IPS-15b (cell line): ENCODE data around the gene TTC6.

Source experiments
- H3K27me3 ChIP-seq: one replicate; pipeline ENCODE4 v1.6.1; 2013; ENCODE audit warnings: low read length; ENCODE audit not compliant: control insufficient read depth, insufficient read depth
- H3K36me3 ChIP-seq: one replicate; pipeline ENCODE4 v1.6.1; 2013; ENCODE audit warnings: low read length; ENCODE audit not compliant: control insufficient read depth, insufficient read depth
- H3K4me1 ChIP-seq: one replicate; pipeline ENCODE4 v1.6.1; 2013; ENCODE audit warnings: mild to moderate bottlenecking, low read length; ENCODE audit not compliant: control insufficient read depth, insufficient read depth
- H3K4me3 ChIP-seq: one replicate; pipeline ENCODE4 v1.5.1; 2013; ENCODE audit warnings: low read depth, low read length
- H3K9ac ChIP-seq: one replicate; pipeline ENCODE4 v1.6.1; 2013; ENCODE audit warnings: low read depth, mild to moderate bottlenecking, low read length
- H3K9me3 ChIP-seq: one replicate; pipeline ENCODE4 v1.6.1; 2013; ENCODE audit warnings: mild to moderate bottlenecking, low read length; ENCODE audit not compliant: control insufficient read depth, insufficient read depth

TTC6 gene

GRCh38 chr14:37587131-37587803 is 8.2 kb upstream of the TTC6 start:
- H3K4me3 ChIP-seq: no peak overlapping the region
- no peak overlapping the region for H3K9ac ChIP-seq
- H3K9me3 ChIP-seq: no peaks in the 10 kb centered on the region
- no peaks in the 10 kb centered on the region for H3K36me3 ChIP-seq
- peaks cover 14% of the 10 kb centered on the region for H3K4me1 ChIP-seq
- H3K27me3 ChIP-seq: peaks cover 92% of the 10 kb centered on the region

DNA sequence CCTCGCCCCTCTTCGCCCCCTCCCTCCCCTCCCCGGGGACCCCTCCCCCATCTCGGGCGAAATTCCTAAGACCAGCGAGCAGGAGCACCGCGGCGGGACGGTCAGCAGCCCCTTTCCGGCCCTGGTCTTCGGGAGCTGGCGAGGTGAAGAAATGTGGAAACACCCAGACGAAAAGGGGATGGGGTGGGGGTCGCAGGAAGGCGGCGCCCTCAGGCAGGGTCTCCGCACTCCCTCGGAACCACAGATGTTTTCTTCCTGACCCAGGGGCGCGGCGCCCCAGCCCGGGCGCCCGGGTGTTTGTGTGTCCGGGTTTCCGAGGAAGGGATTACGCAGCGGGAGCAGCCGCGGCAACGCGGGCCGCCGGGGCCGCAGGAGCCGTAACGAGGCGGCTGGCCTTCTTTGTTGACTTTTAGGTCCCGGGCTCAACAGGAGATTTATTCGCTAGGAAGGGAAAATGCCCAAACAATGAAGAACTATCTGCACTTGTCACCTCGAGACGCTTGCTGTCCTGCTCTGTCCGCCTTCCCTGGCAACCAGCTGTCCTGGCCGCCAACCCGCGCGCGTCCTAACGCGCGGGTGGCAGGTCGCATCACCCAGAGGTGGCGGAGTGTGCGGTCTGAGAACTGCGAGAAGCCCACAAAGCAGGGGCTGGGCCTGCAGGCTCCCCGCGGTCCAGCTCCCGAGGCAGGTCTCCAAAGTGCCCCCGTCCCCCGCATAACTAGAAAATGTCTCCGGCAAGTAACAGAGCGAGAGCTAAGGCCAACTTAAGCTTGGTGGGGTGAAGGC is 7.4 kb upstream of the TTC6 start:
- no peaks in the 10 kb centered on the region for H3K9me3 ChIP-seq
- H3K4me3 ChIP-seq: peak overlapping the region; percentile 46
- peaks cover 14% of the 10 kb centered on the region for H3K4me1 ChIP-seq
- H3K36me3 ChIP-seq: no peaks in the 10 kb centered on the region
- H3K27me3 ChIP-seq: peaks cover 92% of the 10 kb centered on the region
- no peak overlapping the region for H3K9ac ChIP-seq

DNA sequence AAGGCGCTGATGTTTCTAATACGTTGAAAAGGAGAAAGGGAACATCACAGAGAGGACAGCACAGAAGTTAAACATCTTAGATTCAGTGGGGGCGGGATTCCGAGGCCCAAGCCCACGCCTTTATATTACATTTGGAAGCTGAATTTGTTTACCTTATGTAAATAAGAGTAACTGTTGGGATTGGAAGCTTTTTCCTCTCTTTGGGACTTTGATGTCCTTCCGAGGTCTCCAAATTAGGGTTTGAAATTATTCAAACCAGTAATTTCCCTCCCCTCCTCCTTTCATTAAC is 6.8 kb upstream of the TTC6 start:
- H3K36me3 ChIP-seq: no peaks in the 10 kb centered on the region
- H3K4me1 ChIP-seq: peaks cover 14% of the 10 kb centered on the region
- H3K9me3 ChIP-seq: no peaks in the 10 kb centered on the region
- peak overlapping the region; percentile 46 for H3K4me3 ChIP-seq
- peaks cover 92% of the 10 kb centered on the region for H3K27me3 ChIP-seq
- H3K9ac ChIP-seq: no peak overlapping the region

- peaks cover 94% of the 10 kb centered on the region for H3K27me3 ChIP-seq
- H3K4me3 ChIP-seq: peak overlapping the region; percentile 46
- no peaks in the 10 kb centered on the region for H3K9me3 ChIP-seq
- no peaks in the 10 kb centered on the region for H3K36me3 ChIP-seq
- no peak overlapping the region for H3K9ac ChIP-seq
- H3K4me1 ChIP-seq: peaks cover 14% of the 10 kb centered on the region
Observed at GRCh38 chr14:37588956-37589714, 6.3 kb upstream of the TTC6 start.

DNA sequence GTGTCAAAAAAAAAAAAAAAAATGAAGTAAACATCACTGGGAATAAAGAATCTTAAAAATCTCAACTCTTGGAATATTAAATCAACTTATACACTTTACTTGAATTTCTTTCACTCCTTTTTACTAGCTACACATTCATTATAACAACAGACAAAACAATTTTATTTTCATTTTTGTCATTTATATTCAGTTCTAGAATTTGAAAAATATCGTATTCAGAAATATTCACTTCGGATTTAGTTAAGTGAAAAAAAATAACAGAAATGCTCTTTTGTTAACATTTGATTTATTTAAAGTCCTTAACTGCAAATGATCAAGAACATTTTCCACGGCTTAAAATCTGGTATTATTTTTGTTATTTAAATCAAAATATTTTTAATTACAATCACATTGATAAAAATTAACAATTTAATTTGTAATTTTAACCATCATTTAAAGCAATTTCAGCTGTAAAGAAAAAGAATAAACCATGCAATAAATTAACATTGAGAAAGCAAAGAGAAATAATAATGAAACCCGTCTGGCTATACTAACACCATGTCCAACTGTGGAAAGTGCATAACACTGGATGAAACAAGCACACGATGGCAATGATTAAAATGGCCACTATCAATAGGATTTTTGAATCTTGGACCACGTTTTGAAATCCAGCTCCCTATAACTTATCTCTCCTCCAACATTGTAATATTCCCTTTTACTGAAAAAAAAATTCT is 5.6 kb upstream of the TTC6 start:
- H3K4me1 ChIP-seq: peaks cover 14% of the 10 kb centered on the region
- H3K9ac ChIP-seq: no peak overlapping the region
- no peaks in the 10 kb centered on the region for H3K9me3 ChIP-seq
- H3K4me3 ChIP-seq: no peak overlapping the region
- no peaks in the 10 kb centered on the region for H3K36me3 ChIP-seq
- H3K27me3 ChIP-seq: peaks cover 94% of the 10 kb centered on the region

DNA sequence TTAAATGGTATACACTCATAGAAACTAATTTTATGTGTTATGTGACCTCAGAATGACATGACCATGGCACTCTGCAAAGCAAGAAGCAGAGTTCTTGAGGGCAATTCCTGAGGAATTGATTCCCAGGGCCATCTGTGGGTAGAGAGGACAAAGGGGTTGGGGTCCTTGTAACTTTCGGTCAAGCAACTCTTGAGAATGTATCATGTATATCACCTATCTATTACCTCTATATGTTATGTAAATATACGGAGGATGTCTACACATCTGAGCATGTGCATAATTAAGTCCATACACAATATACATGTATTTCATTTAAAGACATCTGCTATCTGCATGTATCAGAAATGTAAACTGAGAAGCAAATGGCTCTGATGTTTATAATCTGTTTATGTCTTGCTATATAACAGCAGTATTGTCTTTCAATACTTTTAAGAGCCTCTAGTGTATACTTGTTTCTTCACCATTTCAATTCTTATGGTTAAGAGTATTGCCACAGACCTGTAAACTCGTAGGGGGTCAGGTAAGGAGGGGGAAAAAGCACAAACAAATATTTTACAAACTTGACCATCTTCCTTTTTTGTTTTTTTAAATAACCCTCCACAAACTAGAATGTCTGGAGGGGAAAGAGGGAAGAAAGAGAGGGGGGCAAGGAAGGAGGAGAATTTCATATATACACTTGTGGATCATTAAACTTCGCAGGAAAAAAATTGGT is 4.8 kb upstream of the TTC6 start:
- no peaks in the 10 kb centered on the region for H3K36me3 ChIP-seq
- no peaks in the 10 kb centered on the region for H3K9me3 ChIP-seq
- peaks cover 14% of the 10 kb centered on the region for H3K4me1 ChIP-seq
- H3K4me3 ChIP-seq: no peak overlapping the region
- peaks cover 89% of the 10 kb centered on the region for H3K27me3 ChIP-seq
- H3K9ac ChIP-seq: no peak overlapping the region

DNA sequence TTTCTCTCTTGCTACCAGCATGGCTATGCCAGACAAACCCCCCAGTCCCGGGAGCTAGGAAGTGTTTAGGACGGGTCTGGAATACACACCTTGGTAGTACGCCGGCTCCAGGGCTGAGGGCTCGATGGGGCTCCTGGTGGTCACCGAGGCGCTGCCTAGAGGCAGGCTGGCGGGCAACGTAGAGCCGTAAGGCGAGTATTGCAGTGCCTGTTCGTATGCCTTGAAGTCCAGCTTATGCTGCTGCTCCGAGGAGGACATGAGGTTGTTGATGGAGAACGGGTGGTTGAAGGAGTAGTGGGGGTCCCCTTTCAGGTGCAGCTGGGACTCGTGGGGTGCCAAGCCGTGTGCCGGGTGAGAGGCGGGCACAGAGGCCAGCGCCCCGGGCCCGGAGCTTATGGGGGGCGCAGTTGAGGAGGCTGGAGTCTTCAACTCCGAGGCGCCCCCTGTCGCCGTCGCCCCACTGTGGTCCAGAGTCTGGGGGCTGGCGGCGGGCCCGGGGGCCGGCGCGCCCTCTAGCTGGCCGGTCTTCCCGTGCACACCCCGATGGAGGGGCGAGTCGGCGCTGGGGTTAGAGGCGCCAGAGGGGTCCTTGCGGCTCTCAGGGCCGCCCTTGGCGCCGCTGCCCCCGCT is 4.0 kb upstream of the TTC6 start:
- no peak overlapping the region for H3K9ac ChIP-seq
- peak overlapping the region; percentile 41 for H3K4me3 ChIP-seq

GRCh38 chr14:37591941-37592481 is 3.4 kb upstream of the TTC6 start:
- Histone ChIP-seq H3K27me3 (peaks cover 89% of the 10 kb centered on the region), H3K36me3 (no peaks in the 10 kb centered on the region), H3K4me3 (peak overlapping the region; percentile 41), H3K9me3 (no peaks in the 10 kb centered on the region), H3K9ac (no peak overlapping the region), H3K4me1 (peaks cover 11% of the 10 kb centered on the region)

More for the DNA sequence above, 4.0 kb upstream of the TTC6 start:
- Histone ChIP-seq H3K4me1 (peaks cover 10% of the 10 kb centered on the region), H3K9me3 (no peaks in the 10 kb centered on the region), H3K36me3 (no peaks in the 10 kb centered on the region), H3K27me3 (peaks cover 89% of the 10 kb centered on the region)

- Histone ChIP-seq H3K36me3 (no peaks in the 10 kb centered on the region), H3K4me3 (no peak overlapping the region), H3K27me3 (peaks cover 89% of the 10 kb centered on the region), H3K9me3 (no peaks in the 10 kb centered on the region), H3K4me1 (peaks cover 9% of the 10 kb centered on the region), H3K9ac (no peak overlapping the region)
Observed at GRCh38 chr14:37592482-37593408, 2.7 kb upstream of the TTC6 start.
